GM19099 (cell line): ENCODE measurements around the gene PARP4.

Experiments used
- POLR2A ChIP-seq: IDR thresholded peaks from 3 replicates; pipeline ENCODE4 v1.6.1; 2011; ENCODE audit warnings: low read depth; ENCODE audit not compliant: insufficient read length; ENCODE audit errors: extremely low read depth

PARP4 gene

GRCh38 chr13:24505756-24506155 is 6.8 kb downstream of the PARP4 start:
- TF ChIP-seq POLR2A = no peak

DNA sequence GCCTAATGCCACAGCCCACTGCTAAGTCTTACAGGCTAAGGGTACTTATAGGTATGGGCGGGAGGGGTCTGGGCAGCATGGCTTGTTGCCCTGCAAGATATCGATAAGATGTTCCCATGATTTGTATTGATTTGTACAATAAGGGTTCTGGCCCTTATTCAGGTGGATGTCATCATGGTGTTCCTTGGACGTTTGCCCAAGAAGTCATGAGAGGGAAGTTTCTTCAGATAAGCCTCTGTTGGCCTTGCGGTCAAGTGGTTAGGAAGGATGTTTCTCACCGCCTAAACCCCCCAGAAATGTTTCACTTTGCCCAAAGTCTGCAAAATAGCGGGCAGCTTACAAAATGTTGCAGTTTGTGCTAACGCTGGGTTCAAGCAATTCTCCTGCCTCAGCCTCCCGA is 7.3 kb downstream of the PARP4 start:
- TF ChIP-seq POLR2A = no peak

GRCh38 chr13:24503379-24503696 is 9.2 kb downstream of the PARP4 start:
- no peak for TF ChIP-seq POLR2A

GRCh38 chr13:24502533-24503378 is 9.8 kb downstream of the PARP4 start:
- no peak for TF ChIP-seq POLR2A

DNA sequence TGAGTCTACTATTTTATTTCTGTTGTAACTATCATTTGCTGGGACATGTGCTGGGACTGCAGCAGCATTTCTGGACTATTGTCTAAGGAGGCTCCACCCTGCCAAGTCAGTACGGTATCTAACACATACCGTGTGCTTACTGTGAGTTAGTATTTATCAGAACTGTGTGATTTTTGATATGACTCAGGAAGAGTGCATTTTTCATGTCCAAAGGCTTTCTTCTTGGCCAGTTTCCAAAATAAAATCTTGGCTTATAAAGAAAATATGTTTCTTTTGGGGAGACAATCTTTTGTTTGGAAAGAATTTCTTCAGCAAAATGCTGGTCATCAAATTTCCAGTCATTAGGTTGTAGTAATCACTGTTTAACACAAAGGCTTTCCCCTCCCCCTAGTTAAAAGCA is 11.6 kb downstream of the PARP4 start:
- no peak for TF ChIP-seq POLR2A

GRCh38 chr13:24497742-24498141 is 14.8 kb downstream of the PARP4 start:
- TF ChIP-seq POLR2A = no peak

DNA sequence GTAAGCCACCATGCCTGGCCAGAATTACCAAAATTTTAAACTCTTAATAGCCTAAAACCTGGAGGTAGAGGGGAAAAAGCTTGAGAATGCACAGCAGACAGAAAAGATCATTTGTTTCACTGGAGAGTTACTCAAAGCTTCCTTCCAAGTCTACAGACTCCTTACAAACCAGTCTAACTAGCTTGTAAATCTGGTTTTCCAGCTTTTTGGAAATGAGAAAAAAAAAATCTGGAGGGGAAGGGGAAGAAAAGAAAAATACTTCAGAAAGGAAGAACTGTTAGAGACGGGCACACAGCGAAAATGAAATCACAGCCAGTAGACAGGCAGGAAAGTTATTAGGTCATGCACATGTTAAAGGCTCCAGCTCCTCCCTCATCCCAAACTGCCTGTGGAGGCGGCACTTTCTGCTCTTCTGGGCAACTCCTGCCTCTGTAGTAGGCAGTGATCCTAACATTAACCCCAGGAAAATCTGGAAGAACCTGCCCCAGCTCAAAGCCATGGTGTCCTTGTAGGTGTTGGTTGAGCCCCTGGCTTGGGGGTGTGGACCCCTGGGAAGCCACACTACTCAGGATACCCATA is 17.3 kb downstream of the PARP4 start:
- no peak for TF ChIP-seq POLR2A

DNA sequence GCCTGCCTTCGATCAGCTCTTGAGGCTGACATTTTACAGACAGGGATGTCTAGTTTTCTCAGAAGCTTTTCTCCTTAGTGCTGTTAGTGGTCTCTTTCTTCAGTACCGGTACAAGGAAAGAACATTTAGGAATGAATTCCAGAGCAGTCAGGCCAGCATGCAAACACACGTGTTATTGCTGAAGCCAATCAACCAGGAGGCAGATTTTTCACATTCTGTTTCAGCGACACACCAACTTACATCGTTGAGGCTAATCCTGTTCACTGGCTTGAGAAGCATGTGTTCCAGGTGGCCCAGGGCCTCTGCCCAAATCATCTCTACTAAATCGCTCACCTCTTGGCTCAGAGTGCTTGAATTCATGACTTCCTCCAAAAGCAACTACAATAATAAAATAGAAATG is 19.2 kb downstream of the PARP4 start:
- TF ChIP-seq POLR2A = no peak

- no peak for TF ChIP-seq POLR2A
Observed at GRCh38 chr13:24491845-24492244, 20.7 kb downstream of the PARP4 start.

- TF ChIP-seq POLR2A = no peak
Observed at GRCh38 chr13:24489721-24490120, 22.9 kb downstream of the PARP4 start.

DNA sequence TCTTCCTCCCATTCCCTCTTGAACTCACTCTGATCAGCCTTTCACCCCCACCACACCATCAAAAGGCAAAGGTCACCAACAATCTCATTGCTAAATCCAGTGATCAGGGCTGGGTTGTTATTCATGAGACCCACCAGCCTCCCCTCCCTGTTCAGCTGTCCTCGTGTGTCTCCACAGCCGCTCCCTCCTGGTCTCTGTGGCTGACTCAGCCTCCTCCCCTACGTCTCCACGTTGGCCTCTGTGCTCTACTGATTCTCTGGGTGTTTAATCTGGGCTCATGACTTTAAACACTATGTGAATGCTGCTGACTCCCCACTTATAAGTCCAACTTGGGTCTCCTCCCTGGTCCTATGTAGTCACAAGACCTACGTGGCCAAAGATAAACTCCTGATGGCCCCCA is 38.9 kb downstream of the PARP4 start:
- no peak for TF ChIP-seq POLR2A

DNA sequence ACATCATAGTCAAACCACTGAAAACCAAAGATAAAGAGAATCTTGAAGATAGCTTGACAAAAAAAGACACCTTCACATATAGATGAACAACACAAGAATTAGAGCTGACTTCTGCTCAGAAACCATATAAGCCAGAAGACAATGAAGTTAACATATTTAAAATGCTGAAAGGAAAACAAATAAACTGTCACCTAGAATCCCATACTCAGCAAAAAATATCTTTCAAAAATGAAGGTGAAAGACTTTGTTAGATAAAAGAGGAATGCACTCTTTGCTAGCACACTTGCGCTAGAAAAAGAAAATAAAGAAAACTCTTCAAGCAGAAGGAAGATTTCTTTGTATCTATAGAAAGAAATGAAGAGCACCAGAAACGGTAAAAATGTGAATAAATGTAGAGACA is 49.5 kb downstream of the PARP4 start:
- TF ChIP-seq POLR2A = no peak

- TF ChIP-seq POLR2A = no peak
Observed at GRCh38 chr13:24460256-24460655, 52.3 kb downstream of the PARP4 start.

- TF ChIP-seq POLR2A = no peak
Observed at GRCh38 chr13:24459726-24460125, 52.9 kb downstream of the PARP4 start.

DNA sequence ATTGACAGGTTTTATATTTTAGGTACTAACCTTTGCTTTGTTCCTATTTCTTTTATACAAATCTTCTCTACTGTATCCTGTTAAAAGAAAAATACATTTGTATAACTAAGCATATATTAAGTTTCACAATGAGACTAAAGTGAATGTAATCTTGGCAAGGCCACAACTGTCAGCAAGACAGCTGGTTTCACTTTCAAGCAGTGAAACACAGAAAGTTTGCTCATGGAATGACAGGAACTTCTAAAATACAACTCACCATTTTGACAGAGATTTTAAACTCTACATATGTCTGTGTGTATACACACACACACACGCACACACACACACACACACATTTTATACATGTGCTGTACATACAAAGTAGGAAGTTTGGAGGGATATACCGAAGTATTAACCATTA is 53.3 kb downstream of the PARP4 start:
- TF ChIP-seq POLR2A = no peak

DNA sequence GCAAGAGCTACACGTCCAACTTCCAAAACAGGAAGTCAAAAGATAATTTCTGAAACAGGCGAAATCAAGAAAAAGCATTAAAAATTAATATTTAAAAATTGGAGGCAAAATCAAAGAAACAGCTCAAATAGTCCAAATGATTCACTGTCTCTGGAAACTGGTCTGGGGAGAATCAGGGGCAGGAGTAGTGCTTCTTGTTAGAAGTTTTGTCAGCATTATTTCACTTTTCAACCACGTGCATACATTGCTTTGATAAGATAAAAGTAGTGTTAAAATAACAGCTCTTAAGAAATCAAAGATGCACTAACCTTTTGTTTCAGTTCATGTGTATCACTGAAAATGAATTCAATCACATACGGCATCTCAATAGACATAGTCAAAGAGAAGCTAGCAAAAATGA is 53.8 kb downstream of the PARP4 start:
- TF ChIP-seq POLR2A = no peak

DNA sequence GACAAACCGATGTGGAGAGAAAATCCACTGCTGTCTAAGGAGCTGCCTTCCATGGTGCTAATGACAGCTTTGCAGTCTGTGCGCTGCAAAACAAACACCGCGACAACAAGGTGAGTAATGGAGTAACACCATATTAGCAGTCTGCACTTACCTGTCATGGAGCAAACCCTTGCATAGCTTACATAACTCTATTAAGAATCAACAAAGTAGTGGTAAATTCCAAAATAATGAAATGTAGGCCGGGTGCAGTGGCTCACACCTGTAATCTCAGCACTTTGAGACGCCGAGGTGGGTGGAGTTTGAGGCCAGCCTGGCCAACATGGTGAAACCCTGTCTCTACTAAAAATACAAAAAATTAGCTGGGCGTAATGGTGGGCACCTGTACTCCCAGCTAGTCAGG is 56.2 kb downstream of the PARP4 start:
- no peak for TF ChIP-seq POLR2A
